ENCODE measurements around the gene SV2C. TPM values are rescaled to one million over a fixed set of nuclear protein-coding genes. Genes with fewer than 3 reads are reported as not detected.

Gene SV2C
- total RNA-seq, 2 donors from 2014 or later = 0.20 to 0.35 TPM

GRCh38 chr5:76165711-76166374, 82.7 kb downstream of the SV2C start:
- no peak overlapping the region for H3K27ac ChIP-seq
- no peaks in the 10 kb centered on the region for H3K9me3 ChIP-seq
- TF ChIP-seq, protein P1, sequence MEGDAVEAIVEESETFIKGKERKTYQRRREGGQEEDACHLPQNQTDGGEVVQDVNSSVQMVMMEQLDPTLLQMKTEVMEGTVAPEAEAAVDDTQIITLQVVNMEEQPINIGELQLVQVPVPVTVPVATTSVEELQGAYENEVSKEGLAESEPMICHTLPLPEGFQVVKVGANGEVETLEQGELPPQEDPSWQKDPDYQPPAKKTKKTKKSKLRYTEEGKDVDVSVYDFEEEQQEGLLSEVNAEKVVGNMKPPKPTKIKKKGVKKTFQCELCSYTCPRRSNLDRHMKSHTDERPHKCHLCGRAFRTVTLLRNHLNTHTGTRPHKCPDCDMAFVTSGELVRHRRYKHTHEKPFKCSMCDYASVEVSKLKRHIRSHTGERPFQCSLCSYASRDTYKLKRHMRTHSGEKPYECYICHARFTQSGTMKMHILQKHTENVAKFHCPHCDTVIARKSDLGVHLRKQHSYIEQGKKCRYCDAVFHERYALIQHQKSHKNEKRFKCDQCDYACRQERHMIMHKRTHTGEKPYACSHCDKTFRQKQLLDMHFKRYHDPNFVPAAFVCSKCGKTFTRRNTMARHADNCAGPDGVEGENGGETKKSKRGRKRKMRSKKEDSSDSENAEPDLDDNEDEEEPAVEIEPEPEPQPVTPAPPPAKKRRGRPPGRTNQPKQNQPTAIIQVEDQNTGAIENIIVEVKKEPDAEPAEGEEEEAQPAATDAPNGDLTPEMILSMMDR (IDR thresholded peaks at IDR 0.05) = no peak
- intact Hi-C loops (cut with DNase I) = no loop called here
- no peak overlapping the region for H3K9ac ChIP-seq (ENCODE audit: low read depth in 2 of 2, low read length in 2 of 2)
- DNase-seq = no peak
- H3K27me3 ChIP-seq = no peaks in the 10 kb centered on the region
- no peak overlapping the region for H3K4me3 ChIP-seq
- no peaks in the 10 kb centered on the region for H3K4me1 ChIP-seq
- H3K36me3 ChIP-seq = no peaks in the 10 kb centered on the region

DNA sequence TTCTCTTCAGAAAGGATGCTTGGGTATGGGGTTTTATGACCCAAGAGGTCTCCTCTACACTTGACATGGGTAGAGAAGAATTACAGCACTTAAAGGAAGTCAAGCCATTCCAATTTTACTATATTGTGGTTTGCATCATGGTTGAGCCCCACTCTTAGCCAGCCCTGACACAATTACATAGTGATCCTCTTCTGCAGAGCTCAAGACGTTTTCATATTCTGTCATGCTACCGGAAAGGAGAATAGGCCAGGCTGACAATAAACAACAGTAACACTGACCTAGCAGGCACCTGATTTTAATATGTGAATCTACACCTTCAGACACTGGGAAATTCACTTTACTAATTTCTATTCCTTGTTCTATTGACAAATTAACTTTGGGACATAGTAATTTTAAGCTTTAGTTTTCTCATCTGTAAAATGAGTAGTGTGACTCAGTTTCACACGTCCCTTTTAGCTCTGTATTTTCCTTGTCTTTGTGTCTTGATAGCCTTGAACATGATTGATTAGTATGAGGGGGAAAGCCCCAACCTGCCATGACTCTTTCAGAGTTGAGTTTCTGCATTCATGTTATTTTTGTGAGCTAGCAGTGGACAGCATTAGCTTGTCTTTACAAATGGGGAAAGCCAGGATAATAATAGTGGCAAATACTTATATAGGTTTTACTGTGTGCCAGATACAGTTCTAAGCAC, 83.8 kb downstream of the SV2C start:
- Histone ChIP-seq H3K9ac (ENCODE audit: low read depth in 2 of 2, low read length in 2 of 2) (no peak overlapping the region), H3K36me3 (no peaks in the 10 kb centered on the region), H3K4me1 (no peaks in the 10 kb centered on the region), H3K4me3 (no peak overlapping the region), H3K27me3 (no peaks in the 10 kb centered on the region), H3K9me3 (no peaks in the 10 kb centered on the region), H3K27ac (no peak overlapping the region)
- no peak for DNase-seq
- intact Hi-C loops (cut with DNase I) = no loop called here
- TF ChIP-seq, protein P1 (IDR thresholded peaks at IDR 0.05) = no peak

GRCh38 chr5:76169146-76169905, 86.1 kb downstream of the SV2C start:
- Histone ChIP-seq H3K36me3 (no peaks in the 10 kb centered on the region), H3K4me3 (no peak overlapping the region), H3K9ac (ENCODE audit: low read depth in 2 of 2, low read length in 2 of 2) (no peak overlapping the region), H3K27me3 (no peaks in the 10 kb centered on the region), H3K9me3 (no peaks in the 10 kb centered on the region), H3K27ac (no peak overlapping the region), H3K4me1 (no peaks in the 10 kb centered on the region)
- DNase-seq = no peak
- intact Hi-C loops (cut with DNase I) = no loop called here
- TF ChIP-seq, protein P1 (IDR thresholded peaks at IDR 0.05) = no peak

- no peak overlapping the region for H3K4me3 ChIP-seq
- TF ChIP-seq, protein P1 (IDR thresholded peaks at IDR 0.05) = no peak
- no peak overlapping the region for H3K27ac ChIP-seq
- H3K36me3 ChIP-seq = no peaks in the 10 kb centered on the region
- intact Hi-C loops (cut with DNase I) = loop anchor here (2.0 kb wide), 1 partner anchor 99 kb away; no protein-coding TSS in a partner anchor
- no peaks in the 10 kb centered on the region for H3K9me3 ChIP-seq
- DNase-seq = no peak
- H3K27me3 ChIP-seq = no peaks in the 10 kb centered on the region
- H3K4me1 ChIP-seq = no peaks in the 10 kb centered on the region
- no peak overlapping the region for H3K9ac ChIP-seq (ENCODE audit: low read depth in 2 of 2, low read length in 2 of 2)
These were observed 90.9 kb downstream of the SV2C start for GRCh38 chr5:76174101-76174500.

GRCh38 chr5:76175051-76175666, 92.0 kb downstream of the SV2C start:
- no peaks in the 10 kb centered on the region for H3K9me3 ChIP-seq
- no peaks in the 10 kb centered on the region for H3K27me3 ChIP-seq
- H3K4me3 ChIP-seq = no peak overlapping the region
- no peaks in the 10 kb centered on the region for H3K36me3 ChIP-seq
- DNase-seq = peak; percentile 71
- no peak overlapping the region for H3K9ac ChIP-seq (ENCODE audit: low read depth in 2 of 2, low read length in 2 of 2)
- no peaks in the 10 kb centered on the region for H3K4me1 ChIP-seq
- TF ChIP-seq, protein P1 (IDR thresholded peaks at IDR 0.05) = peak; percentile 69
- intact Hi-C loops (cut with DNase I) = loop anchor here (2.0 kb wide), 1 partner anchor 100 kb away; no protein-coding TSS in a partner anchor
- H3K27ac ChIP-seq = no peak overlapping the region
